HG03469 (cell line): ENCODE results near the gene HSPH1.
"Not testable (repeated sequence)": the region's sequence is repeated elsewhere in the genome, so short reads cannot be mapped to it uniquely, and the experiment has no call there.

ENCODE experiments used
- ATAC-seq: cut with Tn5 transposase; IDR thresholded peaks from one replicate; pipeline ENCODE4 v1.9.1; 2021; ENCODE audit warnings: mild to moderate bottlenecking, moderate library complexity, moderate number of reproducible peaks; ENCODE audit not compliant: unreplicated experiment

Gene HSPH1

DNA sequence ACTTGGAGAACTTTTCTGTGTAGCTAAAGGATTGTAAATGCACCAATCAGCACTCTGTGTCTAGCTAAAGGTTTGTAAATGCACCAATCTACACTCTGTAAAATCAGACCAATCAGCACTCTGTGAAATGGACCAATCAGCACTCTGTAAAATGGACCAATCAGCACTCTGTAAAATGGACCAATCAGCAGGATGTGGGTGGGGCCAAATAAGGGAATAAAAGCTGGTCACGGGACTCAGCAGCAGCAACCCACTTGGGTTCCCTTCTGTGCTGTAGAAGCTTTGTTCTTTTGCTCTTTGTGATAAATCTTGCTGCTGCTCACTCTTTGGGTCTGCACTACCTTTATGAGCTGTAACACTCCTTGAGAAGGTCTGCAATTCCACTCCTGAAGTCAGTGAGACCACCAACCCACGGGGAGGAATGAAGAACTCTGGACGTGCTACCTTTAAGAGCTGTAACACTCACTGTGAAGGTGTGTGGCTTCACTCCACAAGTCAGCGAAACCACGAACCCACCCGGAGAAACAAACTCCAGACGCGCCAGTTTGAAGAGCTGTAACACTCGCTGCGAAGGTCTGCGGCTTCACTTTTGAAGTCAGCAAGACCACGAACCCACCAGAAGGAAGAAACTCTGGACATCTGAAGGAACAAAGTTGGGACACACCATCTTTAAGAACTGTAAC lies 16.2 kb upstream of the HSPH1 start:
- ATAC-seq = not testable (repeated sequence)

DNA sequence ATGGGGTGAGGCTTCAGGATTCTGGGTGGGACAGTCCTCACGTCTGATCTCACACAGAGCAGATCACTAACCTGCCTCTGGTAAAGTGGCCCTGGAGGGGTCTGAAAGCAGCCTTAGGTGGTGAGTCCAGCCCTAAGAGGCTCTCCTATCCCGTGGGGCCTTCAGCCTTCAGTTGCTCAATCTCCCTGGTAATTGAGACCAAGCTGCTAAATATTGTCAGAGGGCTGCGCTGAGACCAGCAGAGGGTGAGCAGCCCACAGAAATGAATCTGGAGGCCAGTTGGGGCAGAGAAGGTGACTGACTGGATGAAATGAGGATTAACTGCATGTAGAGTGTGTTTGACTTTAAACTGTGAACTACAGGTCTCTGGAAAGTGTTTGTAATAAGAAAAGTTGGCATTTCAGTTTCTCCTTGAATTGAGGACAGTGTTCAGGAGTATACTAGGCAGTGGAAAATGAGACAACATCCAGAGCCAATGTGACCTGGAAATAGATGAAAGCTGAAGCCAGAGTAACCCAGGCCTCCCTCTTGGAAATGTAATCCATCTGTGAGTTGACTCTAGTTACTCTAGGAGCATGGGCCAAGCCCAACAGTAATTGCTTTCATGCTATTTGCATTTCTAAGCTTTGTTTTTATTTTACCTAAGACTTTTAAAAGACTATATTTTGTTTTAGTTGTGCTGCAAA lies 14.3 kb upstream of the HSPH1 start:
- no peak for ATAC-seq

DNA sequence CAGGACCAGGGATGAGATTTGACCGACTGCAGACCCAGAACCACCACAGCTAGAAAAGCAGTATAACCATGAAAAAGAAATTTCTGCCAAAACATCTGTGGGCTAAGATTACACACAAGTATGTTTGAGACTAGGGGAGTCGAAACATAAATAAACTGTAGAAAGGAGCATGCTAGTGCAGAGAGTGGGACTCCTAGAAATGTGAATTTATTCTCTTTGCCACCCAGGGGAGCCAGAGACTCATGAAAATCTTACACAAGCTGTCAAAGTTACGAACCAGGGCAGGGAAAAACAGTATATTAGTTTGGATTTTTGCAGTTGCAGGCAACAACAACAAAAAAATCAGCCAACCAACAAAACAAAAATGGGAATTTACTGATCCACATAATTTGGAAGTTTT lies 12.3 kb upstream of the HSPH1 start:
- no peak for ATAC-seq

DNA sequence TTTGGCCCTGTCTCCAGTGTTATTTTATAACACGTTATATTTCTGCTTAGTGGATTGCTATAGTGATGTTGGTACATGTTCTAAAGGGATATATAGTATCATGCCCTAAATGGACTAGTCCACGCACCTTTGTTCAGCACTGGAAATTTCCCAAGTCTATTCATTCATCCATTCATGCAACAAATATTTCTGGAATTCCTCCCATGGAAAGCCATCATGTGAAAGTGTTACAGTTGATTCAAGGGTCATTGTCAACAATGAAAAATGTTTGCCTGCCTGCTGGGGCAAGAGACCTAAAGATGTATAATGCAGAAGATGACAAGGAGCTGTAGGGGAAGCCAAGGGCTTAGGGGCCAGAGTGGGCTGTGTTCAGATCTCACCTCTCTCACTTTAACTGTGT lies 10.8 kb upstream of the HSPH1 start:
- no peak for ATAC-seq

DNA sequence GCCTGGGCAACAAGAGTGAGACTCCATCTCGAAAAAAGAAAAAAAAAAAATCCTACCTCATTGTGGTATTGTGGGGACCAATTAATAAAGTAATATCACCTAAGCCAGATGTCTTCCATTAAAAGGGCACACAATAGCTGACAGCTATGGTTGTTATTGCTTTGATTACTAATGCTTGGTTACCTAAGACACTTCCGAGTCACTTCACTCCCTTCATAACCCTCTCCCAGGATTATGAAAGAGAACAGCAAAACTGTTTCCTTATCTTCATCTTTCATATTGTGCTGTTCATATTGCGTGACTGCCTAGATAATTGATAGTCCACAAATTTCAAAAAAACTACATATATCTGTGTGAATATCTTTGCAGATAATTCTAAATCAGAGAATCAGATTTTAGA lies 10.3 kb upstream of the HSPH1 start:
- ATAC-seq = no peak

DNA sequence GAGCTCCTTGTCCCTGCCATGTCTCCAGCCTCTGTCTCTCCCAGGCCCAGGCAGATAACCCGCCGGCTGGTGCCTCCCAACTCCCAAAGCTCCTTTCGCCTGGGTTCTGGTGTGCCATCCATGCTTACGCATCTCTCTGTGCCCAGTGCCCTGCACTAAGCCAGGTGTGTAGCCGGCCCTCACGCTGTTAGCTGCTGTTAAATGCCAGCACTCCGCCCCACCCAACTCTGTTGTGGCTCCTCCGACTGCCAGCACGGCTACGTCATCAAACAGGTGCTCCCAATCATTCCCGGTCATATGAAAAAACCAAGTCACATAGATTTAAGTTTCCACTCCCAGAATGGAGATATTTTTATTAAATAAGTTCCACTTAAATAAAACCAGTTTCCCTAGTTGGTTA lies 7.0 kb upstream of the HSPH1 start:
- no peak for ATAC-seq

DNA sequence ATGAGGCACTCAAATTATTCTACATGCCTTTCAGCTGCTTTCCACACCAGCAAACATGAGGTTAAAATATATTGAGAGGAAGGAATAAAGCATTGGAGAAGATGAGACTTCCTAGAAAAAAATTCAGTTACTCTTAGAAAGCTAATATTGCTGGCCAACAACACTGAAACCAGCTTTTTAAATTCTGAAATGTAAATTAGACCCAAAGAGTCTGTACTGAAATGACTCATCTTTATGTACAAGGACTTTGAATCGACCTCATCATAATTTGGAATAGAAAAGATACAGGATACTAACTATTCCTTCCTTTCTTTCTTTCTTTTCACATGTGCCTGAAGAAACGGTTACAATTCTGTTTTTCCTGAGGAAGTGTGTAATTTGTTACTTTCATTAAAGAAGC lies 6.5 kb upstream of the HSPH1 start:
- peak; percentile 43 for ATAC-seq

DNA sequence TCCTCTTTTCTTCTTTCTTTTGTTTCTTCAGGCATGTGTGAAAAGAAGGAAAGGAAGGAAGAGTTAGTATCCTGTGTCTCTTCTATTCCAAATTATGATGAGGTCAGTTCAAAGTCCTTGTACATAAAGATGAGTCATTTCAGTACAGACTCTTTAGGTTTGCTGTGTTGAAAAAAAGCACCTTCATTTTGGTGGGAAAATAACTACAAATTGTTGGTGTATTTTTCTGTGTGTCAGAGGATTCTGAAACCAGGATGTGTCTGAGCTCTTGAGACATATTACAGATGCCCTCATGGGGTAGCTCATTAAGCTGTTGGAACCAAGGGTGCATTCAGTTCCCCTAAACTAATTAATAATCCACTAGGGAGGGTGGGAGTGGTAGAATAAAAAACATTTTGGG lies 5.8 kb upstream of the HSPH1 start:
- peak; percentile 49 for ATAC-seq

DNA sequence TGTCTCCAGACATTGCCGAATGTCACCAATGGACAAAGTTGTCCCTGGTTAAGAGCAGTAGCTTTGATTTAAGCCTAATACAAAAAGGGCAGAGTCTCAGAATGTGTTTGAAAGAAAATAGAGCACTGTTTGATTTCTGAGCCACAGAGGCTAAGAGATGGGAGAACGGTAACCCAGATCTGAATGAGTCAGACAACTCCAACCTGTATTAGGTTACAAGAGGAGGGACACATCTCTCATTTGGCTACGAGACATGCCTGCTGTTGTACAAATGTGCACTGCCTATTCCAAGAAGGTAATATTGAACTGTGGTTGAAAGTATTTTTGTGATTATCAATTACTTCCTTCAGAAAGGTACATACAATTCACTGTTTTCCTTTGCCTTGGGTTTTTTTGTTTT lies 4.9 kb upstream of the HSPH1 start:
- no peak for ATAC-seq

DNA sequence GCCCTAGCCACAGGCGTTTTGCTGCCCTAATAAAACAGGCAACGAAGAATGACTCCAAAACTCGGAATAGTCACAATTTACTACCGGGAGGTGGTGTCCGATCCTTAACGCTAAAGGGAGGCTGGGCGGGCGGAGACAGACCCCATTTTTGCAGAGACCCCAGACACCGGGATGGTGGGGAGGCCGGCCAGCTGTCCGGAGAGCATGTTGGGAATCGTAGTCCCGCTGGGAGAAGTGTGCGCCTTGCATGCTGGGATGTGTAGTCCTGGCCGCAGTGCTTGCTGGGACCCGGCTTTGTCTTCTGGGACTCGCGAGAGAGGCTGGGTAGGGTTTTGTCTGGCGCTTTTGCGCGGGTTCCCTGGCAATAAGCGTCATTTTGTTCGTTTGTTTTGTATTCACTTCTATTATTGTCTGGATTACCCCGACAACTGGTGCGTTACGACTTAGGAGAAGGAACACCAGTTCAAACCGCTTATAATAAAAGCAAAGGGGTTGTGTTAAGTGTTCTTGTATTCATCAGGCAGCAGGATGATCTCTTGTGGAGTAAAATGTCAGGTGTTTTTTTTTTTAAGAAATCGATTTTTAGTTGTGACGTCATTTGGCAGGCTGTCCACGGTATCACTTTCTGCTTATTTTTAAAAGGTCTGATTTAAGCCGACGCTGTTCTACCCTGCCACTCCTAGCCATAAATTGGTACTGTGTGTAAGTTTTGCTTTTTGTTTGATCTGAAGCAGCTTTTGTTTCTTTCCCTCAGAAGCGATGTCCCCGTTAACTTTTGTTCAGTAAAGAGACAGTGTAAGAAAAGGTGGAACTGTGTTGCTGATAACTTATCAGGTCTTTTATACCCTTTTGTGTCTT lies 676 bp upstream of the HSPH1 start:
- peak; percentile 57 for ATAC-seq

DNA sequence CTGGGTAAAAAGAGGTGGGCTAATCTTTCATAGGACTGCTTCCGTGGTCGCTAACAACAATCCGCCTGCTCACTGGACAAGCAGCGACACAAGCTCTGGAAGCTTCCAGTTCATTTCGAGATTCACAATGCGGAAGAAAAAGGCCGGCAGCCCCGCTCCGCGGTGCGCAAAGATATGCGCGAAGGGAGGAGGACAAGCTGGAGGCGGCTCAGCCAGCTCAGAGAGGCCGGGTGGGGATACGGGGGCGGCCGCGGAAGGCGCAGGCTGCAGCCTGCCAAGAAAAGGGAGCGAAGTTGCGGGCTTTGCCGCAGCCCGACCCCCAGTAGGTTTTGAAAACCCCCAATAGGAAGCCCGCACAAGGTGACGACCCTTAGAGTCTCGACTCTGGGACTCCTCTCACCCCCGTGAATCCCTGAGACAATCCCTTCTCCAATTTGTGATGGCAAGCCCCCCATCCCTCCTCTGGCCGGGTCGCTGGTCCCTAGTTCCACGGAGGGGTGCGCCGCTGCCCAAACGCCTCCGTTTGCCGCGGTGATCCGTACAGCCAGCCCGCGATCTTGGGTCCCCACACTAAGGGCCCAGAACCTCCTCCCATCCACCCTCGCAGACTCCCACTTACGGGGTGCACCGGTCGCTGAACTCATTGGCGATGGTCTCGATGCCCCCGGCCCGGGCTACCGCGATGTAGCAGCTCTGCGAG lies 697 bp downstream of the HSPH1 start:
- ATAC-seq = peak; percentile 23

DNA sequence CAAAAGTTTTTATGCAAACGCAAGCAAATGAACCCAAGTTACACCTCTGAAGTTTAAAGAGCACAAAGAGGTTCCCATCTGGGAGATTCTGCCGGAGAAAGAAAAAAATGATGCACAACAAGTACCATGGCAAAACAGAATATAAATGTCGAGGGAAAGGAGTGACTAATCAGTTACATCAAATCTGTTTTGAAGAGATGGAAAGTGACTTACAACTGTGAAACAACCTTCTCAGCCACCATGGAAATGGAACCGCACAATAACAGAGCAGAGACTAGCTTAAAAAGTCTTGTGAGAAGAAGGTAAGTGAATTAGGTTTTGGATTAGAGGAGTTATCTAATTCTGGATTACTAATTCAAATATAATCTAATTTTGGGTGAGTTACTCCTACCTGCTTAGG lies 2.4 kb downstream of the HSPH1 start:
- no peak for ATAC-seq

DNA sequence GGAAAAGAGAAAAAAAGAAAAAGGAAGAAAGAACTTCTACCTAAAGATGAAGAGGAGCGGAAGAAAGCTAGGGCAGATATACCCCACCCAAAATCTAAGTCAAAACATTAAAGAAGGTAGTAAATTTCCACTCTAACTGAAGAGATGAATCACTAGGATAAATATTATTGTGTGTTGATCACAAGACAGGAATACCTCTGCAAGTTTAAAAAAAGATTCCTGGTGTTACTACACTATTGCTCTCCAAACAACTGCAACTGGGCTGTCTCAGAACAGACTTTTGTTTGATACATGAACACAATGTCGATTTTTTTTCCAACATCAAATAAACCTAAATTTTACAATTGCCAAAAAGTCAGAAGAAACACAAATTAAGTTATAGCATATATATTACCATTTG lies 6.8 kb downstream of the HSPH1 start:
- no peak for ATAC-seq

DNA sequence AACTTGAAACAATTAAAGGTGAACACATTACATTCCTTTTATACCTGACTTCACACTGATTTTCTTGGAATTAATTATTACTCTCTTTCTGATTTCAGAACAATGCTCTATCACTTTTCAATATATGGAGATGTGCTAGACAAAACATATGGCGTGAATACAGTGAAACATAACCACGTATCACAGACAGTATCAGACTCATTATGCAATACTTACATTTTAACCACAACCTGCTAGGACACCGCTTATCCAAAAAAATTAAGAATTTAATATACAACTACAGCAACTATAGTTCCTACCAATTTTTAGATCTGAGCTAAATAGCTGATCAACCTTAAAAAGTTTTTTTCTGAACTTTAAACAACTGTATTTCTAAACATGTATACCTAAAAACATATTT lies 9.9 kb downstream of the HSPH1 start:
- no peak for ATAC-seq

DNA sequence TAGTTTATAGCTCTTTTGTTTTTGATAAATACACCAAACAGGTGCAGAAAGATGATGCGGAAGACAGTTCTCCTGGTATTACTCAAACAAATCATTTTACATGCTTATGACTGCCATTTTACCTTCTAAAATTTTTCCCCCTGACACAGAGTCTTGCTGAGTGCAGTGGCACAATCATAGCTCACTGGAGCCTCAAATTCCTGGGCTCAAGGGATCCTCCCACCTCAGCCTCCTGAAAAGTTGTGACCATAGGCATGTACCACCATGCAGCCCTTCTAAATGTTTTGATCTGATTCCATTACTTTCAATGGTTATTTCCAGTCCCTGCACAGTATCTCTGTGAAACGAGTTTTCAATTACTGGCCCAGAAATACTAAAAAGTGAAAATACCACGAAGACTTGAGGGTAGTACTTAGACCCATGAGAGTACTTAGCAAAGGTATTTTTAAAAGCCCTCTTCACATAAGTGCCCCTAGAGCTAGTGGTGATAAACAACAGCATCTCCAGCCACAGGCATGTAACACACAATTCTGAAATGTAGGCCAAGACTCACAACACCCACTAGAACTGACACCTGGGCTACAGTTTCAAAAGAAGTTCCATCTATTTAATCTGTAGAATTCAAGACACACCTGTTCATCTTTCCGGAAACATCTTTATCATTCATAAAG lies 11.3 kb downstream of the HSPH1 start:
- no peak for ATAC-seq

DNA sequence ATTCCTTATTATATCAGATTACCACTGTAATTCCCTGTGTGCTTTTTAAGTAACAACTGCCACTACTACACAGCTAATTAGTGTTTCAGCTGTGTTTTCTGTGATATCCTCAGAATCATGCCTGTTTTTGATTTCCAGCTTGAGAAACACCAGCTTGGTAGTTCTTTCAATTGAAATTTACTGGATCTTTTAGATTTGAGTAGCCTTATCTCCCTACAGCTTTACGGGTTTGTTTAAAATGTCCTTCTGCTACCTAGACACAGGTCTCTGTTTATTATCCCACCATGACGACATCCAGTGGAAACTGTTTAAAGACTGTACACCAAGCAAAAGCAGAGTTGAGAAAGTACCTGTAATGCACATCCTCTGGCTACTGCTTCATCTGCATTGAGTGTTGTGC lies 12.1 kb downstream of the HSPH1 start:
- ATAC-seq = no peak

DNA sequence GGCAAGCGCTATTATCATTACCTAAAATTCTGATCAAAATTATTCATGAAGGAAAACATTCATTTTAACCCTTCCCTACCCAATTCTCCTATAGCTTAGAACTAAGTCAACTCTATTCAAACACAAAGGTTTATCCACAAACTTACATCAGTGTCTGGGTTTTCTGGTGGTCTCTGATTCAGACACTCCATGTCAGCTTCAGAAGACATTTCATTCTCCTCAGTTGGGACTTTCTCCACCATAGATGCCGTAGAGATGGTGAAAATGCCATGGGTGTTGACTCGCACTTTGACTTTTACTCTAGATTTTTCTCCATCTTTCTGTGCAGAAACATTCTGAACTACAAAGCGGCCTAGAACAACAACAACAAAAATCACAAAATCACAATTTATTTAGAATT lies 16.3 kb downstream of the HSPH1 start:
- no peak for ATAC-seq

DNA sequence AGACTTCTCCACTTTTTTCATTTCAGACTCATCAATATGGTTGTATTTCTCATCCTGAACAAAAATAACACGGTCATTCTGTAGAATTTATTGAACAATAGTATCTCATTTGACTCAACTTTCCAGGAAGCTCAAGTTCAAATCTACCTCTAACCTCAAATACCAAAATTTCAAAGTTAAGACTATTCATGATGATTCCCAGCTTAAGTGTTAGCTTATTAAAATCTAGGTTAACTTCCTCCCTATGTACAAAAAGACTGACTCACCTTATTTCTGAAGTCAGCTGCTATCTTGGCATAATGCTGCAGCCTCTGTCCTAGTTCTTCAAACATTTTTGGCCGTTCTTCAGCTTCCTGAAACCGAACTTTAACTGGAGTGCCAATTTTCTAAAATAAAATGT lies 23.2 kb downstream of the HSPH1 start:
- no peak for ATAC-seq

DNA sequence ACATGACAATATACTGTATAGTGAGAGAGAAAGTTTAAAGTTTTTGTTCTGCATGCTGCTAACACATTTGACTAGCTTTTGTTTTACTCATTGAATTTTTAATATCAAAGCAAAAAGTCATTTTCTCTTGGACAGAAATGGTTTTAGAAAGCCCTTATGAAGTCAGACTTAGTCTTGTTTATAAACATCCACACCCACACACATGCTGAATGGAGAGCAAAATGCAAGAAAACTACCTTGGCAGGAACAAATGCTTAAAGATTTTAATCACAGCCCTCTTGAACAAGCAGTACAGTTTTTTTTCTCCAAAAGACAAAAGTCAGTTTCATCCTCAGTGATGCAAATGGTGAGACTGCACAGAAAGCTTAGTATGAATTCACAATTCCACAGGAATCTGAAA lies 25.0 kb downstream of the HSPH1 start:
- ATAC-seq = no peak

DNA sequence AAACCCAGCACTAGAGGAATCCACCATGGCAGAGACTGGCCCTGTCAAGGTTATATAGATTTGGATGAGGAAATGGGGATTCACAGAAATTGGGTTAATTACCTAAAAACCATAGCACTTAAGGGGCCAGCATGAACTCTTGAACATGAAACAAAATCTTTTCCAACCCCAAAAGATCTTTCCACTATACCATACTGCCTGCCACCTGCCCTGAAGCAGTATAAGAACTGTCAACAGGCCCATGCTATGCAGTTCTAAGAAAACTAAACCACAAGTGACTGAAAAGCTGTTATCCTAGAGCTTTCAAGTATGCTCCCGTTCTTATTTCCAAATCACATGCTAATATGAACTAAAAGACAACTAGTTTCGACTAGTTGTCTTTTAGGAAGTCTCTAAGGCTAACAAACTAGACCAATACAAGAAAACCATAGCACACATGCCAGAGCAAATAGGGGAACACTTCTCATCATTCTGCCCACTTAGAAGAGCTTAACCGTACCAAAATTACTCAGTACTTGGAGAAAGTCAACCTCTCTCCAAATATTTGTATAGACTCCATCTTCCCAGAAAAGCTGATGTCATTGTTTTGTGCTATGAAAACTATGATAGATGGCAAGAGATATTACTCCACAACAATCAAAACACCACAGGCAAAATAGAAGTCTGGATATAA lies 27.5 kb downstream of the HSPH1 start:
- ATAC-seq = no peak
